Heart left ventricle (tissue), 16 donors: ENCODE results near the gene NDUFB5. TPM values are rescaled to one million over a fixed set of nuclear protein-coding genes. Genes with fewer than 3 reads are reported as not detected.

Source experiments
- ATAC-seq, 4 donors: fragments of 200-7000 bp; cut with Tn5 transposase; one replicate each; pipeline ENCODE4 v1.9.1; 2020 to 2022; ENCODE audit warnings: moderate library complexity in 4 of 4, mild to moderate bottlenecking in 3 of 4, moderate number of reproducible peaks in 1 of 4
- DNase-seq, 5 donors: peaks; one replicate each; pipeline ENCODE4 v3.0.0-alpha.2; 2020
- H3K27ac ChIP-seq, 12 donors: fragments of 200-600 bp; sonication (generic) in 4 of 12; one replicate each; pipeline versions ENCODE4 v1.5.0 to v1.8.0; 2016 to 2022; ENCODE audit warnings: mild to moderate bottlenecking in 2 of 12
- H3K27me3 ChIP-seq, 9 donors: fragments of 200-600 bp; sonication (generic) in 2 of 9; one replicate each; pipeline versions ENCODE4 v1.5.1 to v1.8.0; 2016 to 2022; ENCODE audit warnings: mild to moderate bottlenecking in 3 of 9
- H3K36me3 ChIP-seq, 9 donors: fragments of 200-600 bp; sonication (generic) in 2 of 9; one replicate each; pipeline versions ENCODE4 v1.5.0 to v1.8.0; 2018 to 2022; ENCODE audit warnings: mild to moderate bottlenecking in 2 of 9
- H3K4me1 ChIP-seq, 12 donors: fragments of 200-600 bp; sonication (generic) in 4 of 12; one replicate each; pipeline versions ENCODE4 v1.5.0 to v1.8.0; 2016 to 2022; ENCODE audit warnings: mild to moderate bottlenecking in 3 of 12
- H3K4me3 ChIP-seq, 12 donors: fragments of 200-600 bp; sonication (generic) in 4 of 12; one replicate each; pipeline versions ENCODE4 v1.5.0 to v1.8.0; 2017 to 2022; ENCODE audit warnings: mild to moderate bottlenecking in 9 of 12, moderate library complexity in 4 of 12
- H3K9me3 ChIP-seq, 12 donors: fragments of 200-600 bp; sonication (generic) in 4 of 12; one replicate each; pipeline versions ENCODE4 v1.5.0 to v1.8.0; 2016 to 2022; ENCODE audit warnings: mild to moderate bottlenecking in 1 of 12
- POLR2A ChIP-seq, 2 donors: fragments of 450-650 bp; IDR thresholded peaks; one replicate each; pipeline ENCODE4 v1.6.1; 2017; ENCODE audit warnings: antibody characterized with exemption in 2 of 2, mild to moderate bottlenecking in 2 of 2, moderate library complexity in 2 of 2
- WGBS, 4 donors: extraction: QIAGEN DNeasy Blood & Tissue Kit in 2 of 4; methylation state at CpG; one replicate each; pipeline versions ENCODE4 v1.1.5 to v1.1.7; 2013 to 2018; 5-methylcytosine and 5-hydroxymethylcytosine counted together
- intact Hi-C, 10 donors: fragments of 100-400 bp; cut with DNase I; formaldehyde crosslinking; loops; one replicate each; pipeline versions ENCODE4 v1.11.1 to v1.14.2; 2022
- long read RNA-seq, 3 donors: library from polyadenylated mRNA; unstranded; transcript quantifications; one replicate each; pipeline ENCODE4 v2.0.0, GENCODE V29; 2020 to 2021
- polyA plus RNA-seq, 2 donors: library from polyadenylated mRNA; stranded (reverse); fragments of 200-250 nt; gene quantifications; one replicate each; pipeline ENCODE4 v1.2.3, GENCODE V29; 2013
- total RNA-seq, 9 donors: library from RNA; depleted of rRNA in 2 of 9; stranded (reverse); fragments of >200 nt in 2 of 9; fragmentation: NEBNext Ultra II Directional in 3 of 9; extraction: Animal tissue kit (Norgen Biotek cat#: 25700) in 3 of 9; gene quantifications; one replicate each; pipeline versions ENCODE4 v1.1.0 to v1.2.4, GENCODE V29; 2016 to 2023
- TF ChIP-seq, protein P1 (sequence below), 12 donors: fragments of 200-600 bp; sonication (generic) in 4 of 12; IDR thresholded peaks; one replicate each; pipeline versions ENCODE4 v1.5.0 to v1.8.0; 2018 to 2022; ENCODE audit warnings: antibody characterized with exemption in 12 of 12, mild to moderate bottlenecking in 5 of 12
- donor health status: ischemic (EF 13 %, LVEDD 7.1; RV severe dilation, severe dysfunction).
- donor health status: healthy with polysubstance abuse.
- donor health status: DM: no; HTN: yes; CAD: no.
- donor health status: DM: no; HTN: no; CAD: no.
- donor health status: ischemic (EF 25% LVEDD 6.9; RV normal size, moderate dysfunction).
- donor health status: ischemic (EF 25% LVEDD 5.7; RV mildly dilated, moderate dysfunction).
- donor health status: healthy.
- donor health status: DM: yes; HTN: yes; CAD: no.
- donor health status: ischemic (EF 35%, LVEDD 5.7; RV mildly dilated, moderate dysfunction).
- donor health status: nonischemic (EF 11% LVEDD 7.7; RV severe dilation, severe dysfunction).
- donor health status: DM: yes; HTN: yes; CAD: no.
- donor health status: PGD.
- donor health status: ischemic (EF 29% LVEDD 5.4; RV normal size, mild dysfunction).
- donor health status: nonischemic (EF 23%, LVEDD 6.1; RV moderate dilation, normal function).

Gene NDUFB5
- total RNA-seq (100 to 1,000 TPM; 201 to 383 (median 337) TPM), polyA plus RNA-seq (100 to 1,000 TPM; 138 to 317 TPM)
- long read RNA-seq, donor 1, full-length matches to known transcripts: 129 of 136 reads
- long read RNA-seq, donor 1, partial matches to known transcripts: 3 of 136 reads
- long read RNA-seq, donor 1, other reads (novel, unspliced or antisense): 4 of 136 reads
- long read RNA-seq, donor 2, full-length matches to known transcripts: 167 of 184 reads
- long read RNA-seq, donor 2, partial matches to known transcripts: 2 of 184 reads
- long read RNA-seq, donor 2, other reads (novel, unspliced or antisense): 15 of 184 reads
- long read RNA-seq, donor 3, full-length matches to known transcripts: 51 of 55 reads
- long read RNA-seq, donor 3, partial matches to known transcripts: 0 of 55 reads
- long read RNA-seq, donor 3, other reads (novel, unspliced or antisense): 4 of 55 reads

DNA sequence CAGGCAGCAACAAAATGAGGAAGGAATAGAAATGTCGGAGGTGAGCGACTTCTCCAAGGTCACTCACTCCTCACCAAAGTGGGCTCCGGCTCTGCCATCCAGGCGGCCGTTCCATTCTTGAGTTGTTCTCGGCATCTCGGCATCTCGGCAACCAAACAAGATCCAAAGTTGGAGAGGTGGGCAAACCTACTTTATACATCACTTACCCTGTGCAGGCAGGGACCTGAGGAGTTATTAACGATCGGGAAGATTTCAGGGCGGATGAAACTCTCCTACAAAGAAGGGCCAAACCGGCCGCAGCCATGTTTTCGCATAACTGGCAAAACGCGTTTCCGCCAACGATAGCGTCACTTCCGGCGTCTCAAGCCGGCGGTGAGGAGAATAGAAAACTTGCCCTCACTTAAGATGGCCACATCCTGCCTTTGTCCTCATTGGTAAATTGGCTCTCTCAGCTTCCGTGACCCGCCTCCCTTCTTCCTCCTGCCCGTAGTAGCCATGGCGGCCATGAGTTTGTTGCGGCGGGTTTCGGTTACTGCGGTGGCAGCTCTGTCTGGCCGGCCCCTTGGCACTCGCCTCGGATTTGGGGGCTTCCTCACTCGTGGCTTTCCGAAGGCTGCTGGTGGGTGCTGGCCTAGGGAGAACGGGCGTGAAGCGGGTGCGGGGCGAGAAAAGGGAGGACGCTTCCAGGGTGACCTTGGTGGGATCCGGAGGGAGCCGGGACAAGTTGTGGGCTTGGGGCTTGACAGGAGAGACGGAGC, at the start of gene NDUFB5, which contains the start of gene MRPL47:
Gene NDUFB5 (plus strand): TSS at position 474 of the 758 bp plus-strand sequence. CDS start 22 bp downstream, at position 496.
Gene MRPL47 (minus strand): TSS at position 318 of the 758 bp plus-strand sequence. CDS start 14 bp downstream, at position 304.
- Histone ChIP-seq H3K27me3 (no peaks in the 10 kb centered on the region), H3K27ac (peak within 1 kb of the TSS; percentile 87 to 98 (median 95)), H3K9me3 (no peaks in the 10 kb centered on the region), H3K36me3 (peaks cover 0 to 58% (median 44%) of the 10 kb centered on the region in 9 donors), H3K4me1 (peaks cover 4 to 53% (median 32%) of the 10 kb centered on the region in 12 donors), H3K4me3 (peak within 1 kb of the TSS; percentile 66 to 94 (median 80))
- peak; percentile 99 to 100 (median 100) for ATAC-seq
- 0 to 1% (median 0%) methylated on average over 33 to 45 of the region's 45 CpGs for WGBS, 4 donors
- intact Hi-C loops: loop anchor here in 1 of 10 donors (2.0 kb wide), 1 partner anchor 42 kb away; the partner anchor contains the start of gene ACTL6A
- DNase-seq: peak; percentile 95 to 96 (median 95)
- peak; percentile 63 to 73 for TF ChIP-seq POLR2A (IDR thresholded peaks at IDR 0.05)
- TF ChIP-seq, protein P1, sequence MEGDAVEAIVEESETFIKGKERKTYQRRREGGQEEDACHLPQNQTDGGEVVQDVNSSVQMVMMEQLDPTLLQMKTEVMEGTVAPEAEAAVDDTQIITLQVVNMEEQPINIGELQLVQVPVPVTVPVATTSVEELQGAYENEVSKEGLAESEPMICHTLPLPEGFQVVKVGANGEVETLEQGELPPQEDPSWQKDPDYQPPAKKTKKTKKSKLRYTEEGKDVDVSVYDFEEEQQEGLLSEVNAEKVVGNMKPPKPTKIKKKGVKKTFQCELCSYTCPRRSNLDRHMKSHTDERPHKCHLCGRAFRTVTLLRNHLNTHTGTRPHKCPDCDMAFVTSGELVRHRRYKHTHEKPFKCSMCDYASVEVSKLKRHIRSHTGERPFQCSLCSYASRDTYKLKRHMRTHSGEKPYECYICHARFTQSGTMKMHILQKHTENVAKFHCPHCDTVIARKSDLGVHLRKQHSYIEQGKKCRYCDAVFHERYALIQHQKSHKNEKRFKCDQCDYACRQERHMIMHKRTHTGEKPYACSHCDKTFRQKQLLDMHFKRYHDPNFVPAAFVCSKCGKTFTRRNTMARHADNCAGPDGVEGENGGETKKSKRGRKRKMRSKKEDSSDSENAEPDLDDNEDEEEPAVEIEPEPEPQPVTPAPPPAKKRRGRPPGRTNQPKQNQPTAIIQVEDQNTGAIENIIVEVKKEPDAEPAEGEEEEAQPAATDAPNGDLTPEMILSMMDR (IDR thresholded peaks at IDR 0.05): peak in 1 of 12 donors; percentile 7

- Histone ChIP-seq H3K4me1 (peaks cover 0 to 12% (median 5%) of the 10 kb centered on the region in 12 donors), H3K9me3 (no peaks in the 10 kb centered on the region), H3K36me3 (no peaks in the 10 kb centered on the region), H3K27ac (no peak overlapping the region), H3K27me3 (no peaks in the 10 kb centered on the region), H3K4me3 (no peak overlapping the region)
- TF ChIP-seq, protein P1 (IDR thresholded peaks at IDR 0.05): peak; percentile 75 to 95 (median 89)
- no peak for TF ChIP-seq POLR2A (IDR thresholded peaks at IDR 0.05)
- ATAC-seq (no peak), DNase-seq (peak; percentile 59 to 69 (median 65))
- intact Hi-C loops: loop anchor here (1.0 to 10.0 kb wide), 10 partner anchors 108 to 237 kb away; partner anchors contain the start of genes ZNF639 (in 2 of the 10), GNB4 (in 1 of the 10) and MFN1 (in 1 of the 10)
- WGBS, 4 donors: 0 to 3% (median 1%) methylated on average over 3 of the region's 3 CpGs
These were observed 45.7 kb upstream of the NDUFB5 start for GRCh38 chr3:179558742-179559364.

GRCh38 chr3:179560791-179561190, 43.8 kb upstream of the NDUFB5 start:
- no peak for DNase-seq
- WGBS, 4 donors: 90 to 100% (median 100%) methylated on average over 1 of the region's 1 CpG
- no peak for TF ChIP-seq POLR2A (IDR thresholded peaks at IDR 0.05)
- TF ChIP-seq, protein P1 (IDR thresholded peaks at IDR 0.05): no peak
- no peaks in the 10 kb centered on the region for H3K9me3 ChIP-seq
- H3K4me1 ChIP-seq: peaks cover 0 to 24% (median 12%) of the 10 kb centered on the region in 12 donors
- H3K4me3 ChIP-seq: no peak overlapping the region
- H3K27ac ChIP-seq: no peak overlapping the region
- H3K27me3 ChIP-seq: no peaks in the 10 kb centered on the region
- no peak for ATAC-seq
- intact Hi-C loops: loop anchor here in 5 of 10 donors (5.0 to 10.0 kb wide), 5 partner anchors 213 to 488 kb away; partner anchors contain the start of genes MFN1 (in 2 of the 5), PIK3CA (in 2 of the 5), ZMAT3 (in 1 of the 5) and ZNF639 (in 1 of the 5)
- no peaks in the 10 kb centered on the region for H3K36me3 ChIP-seq
